ENCODE results near the gene SMCR8. TPM values are rescaled to one million over a fixed set of nuclear protein-coding genes. Genes with fewer than 3 reads are reported as not detected.

Gene SMCR8
- total RNA-seq, 1 experiment from 2014 or later = 22.4 TPM

GRCh38 chr17:18339933-18340332 lies 24.8 kb downstream of the SMCR8 start:
- Mint-ChIP-seq H3K4me1 (no peaks in the 10 kb centered on the region), H3K9me3 (peaks cover 8 to 12% of the 10 kb centered on the region in 2 experiments; a peak in 4 of 5 replicates), H3K4me3 (no peak overlapping the region), H3K36me3 (ENCODE audit: insufficient read depth in 1 of 3, low read depth in 3 of 3) (peaks cover 71 to 90% (median 89%) of the 10 kb centered on the region in 3 experiments), H3K27ac (no peak overlapping the region), H3K27me3 (ENCODE audit: low read depth) (no peaks in the 10 kb centered on the region)
- WGBS (ENCODE audit: extremely low coverage, insufficient read length, low lambda C conversion rate) = no CpG with 5 or more reads among the region's 13 CpGs
- Histone ChIP-seq H3K4me2 (ENCODE audit: insufficient read depth, insufficient read length, low read length) (no peak overlapping the region), H4K91ac (ENCODE audit: insufficient read length, low read depth, low read length) (no peak overlapping the region), H3K23ac (ENCODE audit: insufficient read length, low read depth, low read length) (no peak overlapping the region), H3K23me2 (ENCODE audit: insufficient read length, low read depth, low read length, poor library complexity, severe bottlenecking) (no peaks in the 10 kb centered on the region), H2BK20ac (ENCODE audit: low read depth, low read length, poor library complexity, severe bottlenecking) (no peak overlapping the region), H3K79me2 (ENCODE audit: insufficient read depth, low read length) (no peaks in the 10 kb centered on the region), H2BK120ac (ENCODE audit: low read depth, low read length, poor library complexity, severe bottlenecking) (no peak overlapping the region), H2BK15ac (ENCODE audit: low read depth, low read length) (no peak overlapping the region), H3K27me3 (ENCODE audit: insufficient read depth, low read length) (no peaks in the 10 kb centered on the region), H3K27ac (ENCODE audit: insufficient read length, low read depth, low read length) (no peak overlapping the region), H2AK5ac (ENCODE audit: insufficient read length, low read length) (no peak overlapping the region), H3K4ac (ENCODE audit: low read depth, low read length) (no peak overlapping the region), H4K20me1 (ENCODE audit: control insufficient read depth, insufficient read depth, insufficient read length) (no peaks in the 10 kb centered on the region), H3K9ac (ENCODE audit: extremely low read depth, insufficient read length, low read length) (no peak overlapping the region), H4K8ac (replicated peaks; ENCODE audit: insufficient read length, low read depth, low read length) (no peak overlapping the region), H3K9me3 (ENCODE audit: control insufficient read depth, low read depth, low read length) (no peaks in the 10 kb centered on the region), H2AFZ (ENCODE audit: low read length) (no peak overlapping the region), H3K56ac (ENCODE audit: insufficient read length, low read depth, low read length) (no peak overlapping the region), H4K5ac (ENCODE audit: insufficient read length, low read depth, low read length) (no peak overlapping the region), H3K79me1 (ENCODE audit: insufficient read depth, low read depth, low read length, poor library complexity, severe bottlenecking) (no peaks in the 10 kb centered on the region), H3T11ph (ENCODE audit: low read length) (no peak overlapping the region), H3K4me1 (ENCODE audit: insufficient read depth, low read length) (no peaks in the 10 kb centered on the region), H2BK12ac (ENCODE audit: insufficient read length, low read depth, low read length) (no peak overlapping the region), H2BK5ac (ENCODE audit: insufficient read length, low read length) (no peak overlapping the region), H3K14ac (ENCODE audit: insufficient read depth, low read length) (no peak overlapping the region), H3K18ac (ENCODE audit: insufficient read length, low read depth, low read length) (no peak overlapping the region)
- DNase-seq = no peak
- no peak for TF ChIP-seq CTCF (conservative IDR thresholded peaks at IDR 0.05)
